NK-92 (cell line): Measurements from ENCODE around the gene HTRA1.

Experiments used
- DNase-seq: peaks from one replicate; lab custom pipeline; 2025; ENCODE audit not compliant: unreplicated experiment; lab: John Stamatoyannopoulos, UW

HTRA1 gene

GRCh38 chr10:122471531-122472177 is 10.3 kb downstream of the HTRA1 start:
- no peak for DNase-seq

- DNase-seq = no peak
Measured at GRCh38 chr10:122473116-122473515, 11.8 kb downstream of the HTRA1 start.

GRCh38 chr10:122474131-122474818 is 12.9 kb downstream of the HTRA1 start:
- DNase-seq = no peak

- DNase-seq = no peak
Measured at GRCh38 chr10:122475100-122475499, 13.7 kb downstream of the HTRA1 start.

- no peak for DNase-seq
Measured at GRCh38 chr10:122475591-122476332, 14.4 kb downstream of the HTRA1 start.

- no peak for DNase-seq
Measured at GRCh38 chr10:122476333-122476695, 15.0 kb downstream of the HTRA1 start.

GRCh38 chr10:122477436-122477835 is 16.1 kb downstream of the HTRA1 start:
- no peak for DNase-seq

- no peak for DNase-seq
Measured at GRCh38 chr10:122478971-122479370, 17.6 kb downstream of the HTRA1 start.

GRCh38 chr10:122480146-122480833 is 18.9 kb downstream of the HTRA1 start:
- no peak for DNase-seq

- DNase-seq = no peak
Measured at GRCh38 chr10:122481296-122482056, 20.1 kb downstream of the HTRA1 start.

GRCh38 chr10:122484276-122485060 is 23.1 kb downstream of the HTRA1 start:
- no peak for DNase-seq

- no peak for DNase-seq
Measured at GRCh38 chr10:122485670-122486069, 24.3 kb downstream of the HTRA1 start.

GRCh38 chr10:122486406-122487080 is 25.2 kb downstream of the HTRA1 start:
- DNase-seq = no peak

- DNase-seq = no peak
Measured at GRCh38 chr10:122487174-122487765, 25.9 kb downstream of the HTRA1 start.

GRCh38 chr10:122490268-122490667 is 28.9 kb downstream of the HTRA1 start:
- DNase-seq = no peak

GRCh38 chr10:122490786-122491680 is 29.7 kb downstream of the HTRA1 start:
- DNase-seq = no peak

- DNase-seq = no peak
Measured at GRCh38 chr10:122492006-122492405, 30.7 kb downstream of the HTRA1 start.

- DNase-seq = no peak
Measured at GRCh38 chr10:122492999-122493481, 31.7 kb downstream of the HTRA1 start.
